Naive thymus-derived CD4-positive, alpha-beta T cell (primary cell): ENCODE data around the gene ELMO1. TPM values are rescaled to one million over a fixed set of nuclear protein-coding genes. Genes with fewer than 3 reads are reported as not detected.

Experiments
- ATAC-seq: fragments of 150-1000 bp; cut with Tn5 transposase; 2 replicates; pipeline ENCODE4 v1.10.0; 2021; ENCODE audit warnings: mild to moderate bottlenecking, moderate library complexity
- CTCF ChIA-PET: fragments of 350-600 bp; sonication (Branson Sonifier 250); formaldehyde crosslinking; loops from one replicate; lab custom pipeline; 2021; ENCODE audit warnings: antibody characterized with exemption; lab: Charles Lee
- POLR2A ChIA-PET: fragments of 350-600 bp; sonication (Branson Sonifier 250); formaldehyde crosslinking; loops from one replicate; lab custom pipeline; 2021; ENCODE audit warnings: antibody characterized with exemption, inconsistent platforms; lab: Charles Lee
- DNase-seq, 9 donors: peaks; one replicate each; pipeline versions ENCODE4 v3.0.0 to v3.0.0-alpha.2; 2020 to 2022; ENCODE audit warnings: mixed read lengths in 1 of 9
- H3K27ac ChIP-seq: one replicate; pipeline ENCODE4 v1.7.0; 2013; ENCODE audit warnings: mild to moderate bottlenecking, low read depth, low read length, moderate library complexity
- H3K27me3 ChIP-seq, 2 donors: one replicate each; pipeline ENCODE4 v1.7.0; 2013; ENCODE audit warnings: low read length in 2 of 2, mild to moderate bottlenecking in 2 of 2, moderate library complexity in 2 of 2; ENCODE audit not compliant: control insufficient read depth in 2 of 2, insufficient read depth in 2 of 2
- H3K36me3 ChIP-seq, 3 experiments: 1 replicate in 2 of 3; 2 replicates in 1 of 3; pipeline ENCODE4 v1.7.0; 2013; ENCODE audit warnings: low read length in 3 of 3, mild to moderate bottlenecking in 3 of 3, moderate library complexity in 1 of 3; ENCODE audit not compliant: insufficient read depth in 3 of 3, control insufficient read depth in 2 of 3
- H3K4me1 ChIP-seq, 2 donors: one replicate each; pipeline ENCODE4 v1.7.0; 2013; ENCODE audit warnings: low read length in 2 of 2, mild to moderate bottlenecking in 2 of 2, moderate library complexity in 1 of 2; ENCODE audit not compliant: control insufficient read depth in 2 of 2, insufficient read depth in 2 of 2
- H3K4me3 ChIP-seq: 2 replicates; pipeline ENCODE4 v1.7.0; 2013; ENCODE audit warnings: mild to moderate bottlenecking, low read length
- H3K9me3 ChIP-seq, 3 experiments: 1 replicate in 2 of 3; 2 replicates in 1 of 3; pipeline ENCODE4 v1.7.0; 2013; ENCODE audit warnings: low read length in 3 of 3; ENCODE audit not compliant: control insufficient read depth in 2 of 3
- H3K27ac Mint-ChIP-seq, 9 donors: one replicate each; pipeline ENCODE4 v1.8.0; 2020 to 2022; ENCODE audit warnings: mixed read lengths in 9 of 9, mild to moderate bottlenecking in 8 of 9, moderate library complexity in 5 of 9, inconsistent platforms in 2 of 9
- H3K27me3 Mint-ChIP-seq, 5 donors: one replicate each; pipeline ENCODE4 v1.8.0; 2021 to 2022; ENCODE audit warnings: mixed read lengths in 5 of 5, mild to moderate bottlenecking in 1 of 5
- H3K36me3 Mint-ChIP-seq, 5 donors: one replicate each; pipeline ENCODE4 v1.8.0; 2020 to 2022; ENCODE audit warnings: mixed read lengths in 5 of 5, mild to moderate bottlenecking in 3 of 5, inconsistent platforms in 1 of 5
- H3K4me1 Mint-ChIP-seq, 7 donors: one replicate each; pipeline ENCODE4 v1.8.0; 2020 to 2022; ENCODE audit warnings: mixed read lengths in 7 of 7, mild to moderate bottlenecking in 3 of 7, inconsistent platforms in 1 of 7
- H3K4me3 Mint-ChIP-seq, 10 donors: one replicate each; pipeline ENCODE4 v1.8.0; 2020 to 2022; ENCODE audit warnings: mild to moderate bottlenecking in 10 of 10, mixed read lengths in 10 of 10, moderate library complexity in 6 of 10, inconsistent platforms in 2 of 10
- H3K9me3 Mint-ChIP-seq, 11 donors: one replicate each; pipeline ENCODE4 v1.8.0; 2020 to 2022; ENCODE audit warnings: mixed read lengths in 11 of 11, mild to moderate bottlenecking in 4 of 11, inconsistent platforms in 1 of 11, moderate library complexity in 1 of 11
- intact Hi-C, 2 donors: fragments of 100-400 bp; cut with micrococcal nuclease; formaldehyde crosslinking; loops; one replicate each; pipeline ENCODE4 v1.15.1; 2023
- polyA plus RNA-seq, 2 donors: library from polyadenylated mRNA; unstranded; fragments of 300-500 nt; fragmentation: Illumina TruSeq; gene quantifications; one replicate each; pipeline ENCODE4 v1.2.3, GENCODE V29; 2021
- total RNA-seq, 6 experiments: library from RNA in 5 of 6; stranded (reverse) in 5 of 6; gene quantifications; 1 replicate in 5 of 6; 2 replicates in 1 of 6; pipeline ENCODE4 v1.2.3 and lab custom pipeline; 2021 to 2026

Gene ELMO1
- total and polyA plus RNA-seq, 7 experiments from 2014 or later = 63.6 to 160 (median 124) TPM

GRCh38 chr7:36906956-36907635 lies 541.6 kb downstream of the ELMO1 start:
- DNase-seq (no peak), ATAC-seq (no peak)
- H3K4me1 ChIP-seq = no peaks in the 10 kb centered on the region
- intact Hi-C loops = no loop called here
- no peak overlapping the region for H3K27ac ChIP-seq
- Mint-ChIP-seq H3K4me1 (peaks cover 11 to 38% (median 30%) of the 10 kb centered on the region in 7 donors), H3K27me3 (no peaks in the 10 kb centered on the region), H3K4me3 (no peak overlapping the region), H3K9me3 (peaks cover 0 to 19% (median 0%) of the 10 kb centered on the region in 11 donors), H3K27ac (peak overlapping the region in 3 of 9 donors; percentile 17 to 70 (median 46)), H3K36me3 (peaks cover 25 to 82% (median 61%) of the 10 kb centered on the region in 5 donors)
- peaks cover 0 to 3% (median 0%) of the 10 kb centered on the region in 3 experiments for H3K36me3 ChIP-seq
- ChIA-PET POLR2A (interaction anchor here (0.6 kb wide), 1 partner anchor 91 kb away, joined by 4 read pairs; no protein-coding TSS in a partner anchor), CTCF (no interaction called here)
- no peak overlapping the region for H3K4me3 ChIP-seq
- no peaks in the 10 kb centered on the region for H3K27me3 ChIP-seq
- no peaks in the 10 kb centered on the region for H3K9me3 ChIP-seq

GRCh38 chr7:36906448-36906847 lies 542.2 kb downstream of the ELMO1 start:
- POLR2A ChIA-PET = no interaction called here
- no peak for DNase-seq
- H3K27me3 Mint-ChIP-seq = no peaks in the 10 kb centered on the region
- intact Hi-C loops = no loop called here
- H3K27ac ChIP-seq = no peak overlapping the region
- no peaks in the 10 kb centered on the region for H3K4me1 ChIP-seq
- H3K36me3 Mint-ChIP-seq = peaks cover 30 to 81% (median 61%) of the 10 kb centered on the region in 5 donors
- H3K4me3 Mint-ChIP-seq = no peak overlapping the region
- peak overlapping the region in 1 of 9 donors; percentile 70 for H3K27ac Mint-ChIP-seq
- no peaks in the 10 kb centered on the region for H3K27me3 ChIP-seq
- CTCF ChIA-PET = no interaction called here
- H3K9me3 Mint-ChIP-seq = peaks cover 0 to 19% (median 0%) of the 10 kb centered on the region in 11 donors
- no peaks in the 10 kb centered on the region for H3K9me3 ChIP-seq
- ATAC-seq = no peak
- peaks cover 0 to 3% (median 0%) of the 10 kb centered on the region in 3 experiments for H3K36me3 ChIP-seq
- no peak overlapping the region for H3K4me3 ChIP-seq
- peaks cover 11 to 38% (median 30%) of the 10 kb centered on the region in 7 donors for H3K4me1 Mint-ChIP-seq

- DNase-seq = no peak
- ChIA-PET POLR2A (no interaction called here), CTCF (interaction anchor here (0.5 to 0.8 kb wide), 3 partner anchors 9 to 448 kb away, joined by 3 to 4 read pairs (median 4); no protein-coding TSS in a partner anchor)
- peak overlapping the region in 1 of 9 donors; percentile 25 for H3K27ac Mint-ChIP-seq
- ATAC-seq = no peak
- Histone ChIP-seq H3K27me3 (no peaks in the 10 kb centered on the region), H3K4me3 (no peak overlapping the region), H3K36me3 (peaks cover 0 to 3% (median 0%) of the 10 kb centered on the region in 3 experiments), H3K4me1 (no peaks in the 10 kb centered on the region), H3K9me3 (no peaks in the 10 kb centered on the region), H3K27ac (no peak overlapping the region)
- intact Hi-C loops = no loop called here
- no peak overlapping the region for H3K4me3 Mint-ChIP-seq
- H3K27me3 Mint-ChIP-seq = no peaks in the 10 kb centered on the region
- peaks cover 0 to 17% (median 0%) of the 10 kb centered on the region in 11 donors for H3K9me3 Mint-ChIP-seq
- peaks cover 11 to 40% (median 30%) of the 10 kb centered on the region in 7 donors for H3K4me1 Mint-ChIP-seq
- peaks cover 27 to 79% (median 61%) of the 10 kb centered on the region in 5 donors for H3K36me3 Mint-ChIP-seq
These were observed 542.8 kb downstream of the ELMO1 start for GRCh38 chr7:36905841-36906240.

GRCh38 chr7:36904802-36905201 lies 543.9 kb downstream of the ELMO1 start:
- intact Hi-C loops = no loop called here
- H3K4me1 Mint-ChIP-seq = peaks cover 9 to 45% (median 30%) of the 10 kb centered on the region in 7 donors
- H3K9me3 ChIP-seq = no peaks in the 10 kb centered on the region
- H3K9me3 Mint-ChIP-seq = peaks cover 0 to 16% (median 0%) of the 10 kb centered on the region in 11 donors
- H3K36me3 ChIP-seq = no peaks in the 10 kb centered on the region
- H3K4me3 Mint-ChIP-seq = no peak overlapping the region
- peaks cover 18 to 78% (median 61%) of the 10 kb centered on the region in 5 donors for H3K36me3 Mint-ChIP-seq
- CTCF ChIA-PET = no interaction called here
- DNase-seq (no peak), ATAC-seq (no peak)
- H3K4me3 ChIP-seq = no peak overlapping the region
- H3K4me1 ChIP-seq = no peaks in the 10 kb centered on the region
- H3K27me3 Mint-ChIP-seq = no peaks in the 10 kb centered on the region
- peak overlapping the region in 1 of 9 donors; percentile 21 for H3K27ac Mint-ChIP-seq
- H3K27me3 ChIP-seq = no peaks in the 10 kb centered on the region
- POLR2A ChIA-PET = no interaction called here
- no peak overlapping the region for H3K27ac ChIP-seq

- ATAC-seq = no peak
- no peaks in the 10 kb centered on the region for H3K27me3 ChIP-seq
- intact Hi-C loops = no loop called here
- CTCF ChIA-PET = no interaction called here
- POLR2A ChIA-PET = no interaction called here
- Mint-ChIP-seq H3K4me3 (no peak overlapping the region), H3K36me3 (peaks cover 16 to 73% (median 58%) of the 10 kb centered on the region in 5 donors), H3K4me1 (peaks cover 9 to 48% (median 29%) of the 10 kb centered on the region in 7 donors), H3K27ac (peak overlapping the region in 3 of 9 donors; percentile 12 to 28 (median 21)), H3K27me3 (no peaks in the 10 kb centered on the region), H3K9me3 (peaks cover 0 to 13% (median 0%) of the 10 kb centered on the region in 11 donors)
- H3K9me3 ChIP-seq = no peaks in the 10 kb centered on the region
- no peak overlapping the region for H3K27ac ChIP-seq
- H3K4me1 ChIP-seq = peaks cover 0 to 2% of the 10 kb centered on the region in 2 donors
- no peak overlapping the region for H3K4me3 ChIP-seq
- no peaks in the 10 kb centered on the region for H3K36me3 ChIP-seq
- no peak for DNase-seq
These were observed 544.6 kb downstream of the ELMO1 start for GRCh38 chr7:36904101-36904500.

DNA sequence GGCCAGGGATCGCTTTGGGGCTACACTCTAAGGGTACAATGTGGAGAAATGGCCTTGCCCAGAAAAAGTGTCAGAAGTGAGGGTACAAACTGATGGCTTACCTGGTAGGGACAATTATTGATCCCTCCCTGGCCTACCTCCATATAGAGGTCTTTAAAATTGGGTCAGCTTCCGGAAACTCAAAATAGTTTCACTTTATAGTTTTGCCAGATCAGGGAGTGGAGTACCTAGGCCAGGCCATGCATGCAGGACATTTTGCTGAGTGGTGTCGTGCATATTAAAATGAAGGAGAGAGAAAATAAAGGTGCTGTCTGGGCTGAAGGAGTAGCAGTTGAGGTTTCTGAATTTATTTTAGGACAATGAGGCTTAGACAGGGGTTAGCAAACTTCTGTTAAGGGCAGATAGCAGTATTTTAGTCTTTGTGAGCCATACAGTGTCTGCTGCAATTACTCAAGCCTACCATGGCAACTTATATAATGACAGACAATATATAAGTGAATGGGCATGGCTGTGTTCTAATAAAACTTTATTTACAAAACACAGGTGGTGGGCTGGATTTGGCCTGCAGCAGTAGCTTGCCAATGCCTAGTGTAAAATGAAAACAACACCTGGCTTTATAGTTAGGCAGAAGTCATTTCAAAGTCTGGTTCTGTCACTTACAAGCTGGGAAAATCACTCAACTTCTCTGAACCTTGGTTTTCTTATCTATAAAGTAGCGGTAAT lies 547.5 kb downstream of the ELMO1 start:
- Mint-ChIP-seq H3K9me3 (peaks cover 0 to 13% (median 0%) of the 10 kb centered on the region in 11 donors), H3K27ac (peak overlapping the region in 1 of 9 donors; percentile 25), H3K27me3 (no peaks in the 10 kb centered on the region), H3K4me3 (no peak overlapping the region), H3K4me1 (peaks cover 9 to 58% (median 27%) of the 10 kb centered on the region in 7 donors), H3K36me3 (peaks cover 23 to 74% (median 66%) of the 10 kb centered on the region in 5 donors)
- Histone ChIP-seq H3K27ac (no peak overlapping the region), H3K4me3 (no peak overlapping the region), H3K36me3 (no peaks in the 10 kb centered on the region), H3K27me3 (no peaks in the 10 kb centered on the region), H3K9me3 (no peaks in the 10 kb centered on the region), H3K4me1 (peaks cover 0 to 3% of the 10 kb centered on the region in 2 donors)
- intact Hi-C loops = no loop called here
- POLR2A ChIA-PET = no interaction called here
- no peak for DNase-seq
- ATAC-seq = no peak
- CTCF ChIA-PET = no interaction called here
